Lung microvascular endothelial cell (primary cell): ENCODE measurements around the gene FCF1. TPM values are rescaled to one million over a fixed set of nuclear protein-coding genes. Genes with fewer than 3 reads are reported as not detected.
"Not testable (repeated sequence)": the region's sequence is repeated elsewhere in the genome, so short reads cannot be mapped to it uniquely, and the experiment has no call there.

ENCODE experiments used
- DNase-seq, 2 donors: peaks; one replicate each; pipeline versions ENCODE4 v3.0.0 to v3.0.0-alpha.2; 2010; ENCODE audit warnings: low read depth in 2 of 2
- total RNA-seq: library from RNA; depleted of rRNA; stranded (reverse); fragments of >200 nt; gene quantifications from 2 replicates; pipeline ENCODE4 v1.2.1, GENCODE V29; 2014

FCF1 gene
- total RNA-seq, 1 donor from 2014 or later = 12.9 TPM

DNA sequence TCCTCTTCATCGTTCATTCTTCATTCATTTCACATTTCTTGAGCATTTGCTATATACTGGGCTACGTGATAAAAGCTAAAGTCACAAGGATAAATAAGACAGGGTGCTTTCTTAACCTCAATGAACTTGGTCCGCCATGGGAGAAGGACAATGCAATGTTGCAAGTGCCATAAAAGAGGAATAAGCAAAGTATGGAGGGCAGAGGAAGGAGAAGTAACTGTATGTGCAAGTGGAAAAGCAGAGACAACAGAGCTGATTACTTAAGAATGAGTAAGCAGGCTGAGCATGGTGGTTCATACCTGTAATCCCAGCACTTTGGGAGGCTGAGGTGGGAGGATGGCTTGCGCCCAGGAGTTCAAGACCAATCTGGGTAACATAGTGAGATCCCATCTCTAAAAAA, 14.5 kb upstream of the FCF1 start:
- no peak for DNase-seq

- DNase-seq = no peak
Measured at GRCh38 chr14:74702293-74702692, 10.7 kb upstream of the FCF1 start.

DNA sequence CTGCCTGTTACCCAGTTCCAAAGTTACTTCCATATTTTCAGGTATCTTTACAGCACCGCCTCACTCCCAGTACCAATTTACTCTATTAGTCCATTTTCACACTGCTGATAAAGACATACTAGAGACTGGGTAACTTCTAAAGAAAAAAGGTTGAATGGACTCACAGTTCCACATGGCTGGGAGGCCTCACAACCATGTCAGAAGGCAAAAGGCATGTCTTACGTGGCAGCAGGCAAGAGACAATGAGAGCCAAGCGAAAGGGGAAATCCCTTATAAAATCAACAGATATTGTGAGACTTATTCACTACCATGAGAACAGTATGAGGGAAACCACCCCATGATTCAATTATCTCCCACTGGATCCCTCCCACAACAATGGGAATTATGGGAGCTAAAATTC, 9.9 kb upstream of the FCF1 start:
- no peak for DNase-seq

DNA sequence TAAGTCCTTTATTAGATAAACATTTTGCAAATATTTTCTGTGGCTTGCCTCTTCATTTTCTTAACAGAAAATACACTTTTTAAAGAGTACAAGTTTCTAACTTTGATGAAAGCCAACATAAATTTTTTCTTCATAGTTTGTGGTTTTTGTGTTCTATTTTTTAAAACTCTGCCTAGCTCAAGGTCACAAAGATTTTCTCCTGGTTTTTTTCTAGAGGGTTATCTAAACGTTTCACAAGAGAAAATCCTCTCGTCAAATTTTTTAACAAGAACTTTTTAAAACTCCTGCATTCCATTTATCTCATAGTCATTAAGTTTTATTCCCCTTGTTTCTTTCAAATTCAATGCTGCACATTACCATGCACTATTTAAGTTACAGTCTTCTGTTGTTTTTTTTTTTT, 8.3 kb upstream of the FCF1 start:
- no peak for DNase-seq

- DNase-seq = no peak
Measured at GRCh38 chr14:74705613-74706500, 7.1 kb upstream of the FCF1 start.

DNA sequence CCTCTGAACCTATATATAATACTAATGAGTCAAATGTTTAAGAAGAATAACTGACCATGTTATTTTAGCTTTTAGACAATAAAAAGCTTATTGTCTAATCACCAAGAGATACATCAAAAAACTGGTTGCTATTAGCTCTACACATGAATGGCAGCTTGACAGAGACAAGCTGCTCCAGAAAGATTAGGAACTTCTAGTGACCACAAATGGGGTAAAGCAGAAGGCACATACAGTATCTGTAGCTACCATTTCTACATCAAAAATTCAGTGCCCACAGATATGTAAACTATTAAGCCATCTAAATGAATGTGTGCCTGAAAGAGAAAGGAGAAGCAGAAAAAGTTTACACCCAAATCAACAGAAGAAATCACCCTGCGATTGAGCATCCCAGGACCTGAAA, 2.5 kb upstream of the FCF1 start:
- no peak for DNase-seq

- DNase-seq = no peak
Measured at GRCh38 chr14:74711651-74712050, 1.3 kb upstream of the FCF1 start.

DNA sequence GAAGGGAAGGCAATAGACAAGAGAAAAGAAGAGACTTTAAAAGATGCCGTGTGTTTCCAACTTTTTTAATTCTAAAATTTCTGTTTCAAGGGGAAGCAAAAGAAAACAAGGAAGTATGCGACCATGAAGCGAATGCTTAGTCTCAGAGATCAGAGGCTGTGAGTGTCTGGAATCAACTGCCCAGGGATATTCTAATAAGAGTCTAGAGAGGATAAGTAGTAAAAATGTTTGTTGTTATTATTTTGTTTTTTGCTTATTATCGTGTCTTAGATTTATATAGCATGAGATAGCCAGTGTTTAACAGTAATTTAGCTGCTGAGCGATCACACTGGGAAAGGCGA, 421 bp downstream of the FCF1 start:
- DNase-seq = no peak

DNA sequence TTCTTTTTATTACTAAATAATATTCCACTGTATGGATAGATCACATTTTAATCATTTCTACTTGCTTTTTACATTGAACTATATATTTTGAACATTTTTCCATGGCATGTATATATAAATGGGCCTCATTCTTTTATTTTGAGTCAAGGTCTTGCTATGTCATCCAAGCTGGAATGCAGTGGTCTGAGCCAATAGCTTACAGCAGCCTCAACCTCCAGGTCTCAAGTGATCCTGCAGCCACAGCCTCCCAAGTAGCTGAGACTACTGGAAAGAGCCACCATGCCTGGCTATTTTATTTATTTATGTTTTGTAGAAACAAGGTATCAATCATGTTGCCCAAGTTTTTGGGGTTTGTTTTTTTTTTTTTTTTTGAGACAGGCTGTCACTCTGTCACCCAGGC, 7.6 kb downstream of the FCF1 start:
- DNase-seq = no peak

GRCh38 chr14:74723134-74723533, 10.2 kb downstream of the FCF1 start:
- DNase-seq = no peak

DNA sequence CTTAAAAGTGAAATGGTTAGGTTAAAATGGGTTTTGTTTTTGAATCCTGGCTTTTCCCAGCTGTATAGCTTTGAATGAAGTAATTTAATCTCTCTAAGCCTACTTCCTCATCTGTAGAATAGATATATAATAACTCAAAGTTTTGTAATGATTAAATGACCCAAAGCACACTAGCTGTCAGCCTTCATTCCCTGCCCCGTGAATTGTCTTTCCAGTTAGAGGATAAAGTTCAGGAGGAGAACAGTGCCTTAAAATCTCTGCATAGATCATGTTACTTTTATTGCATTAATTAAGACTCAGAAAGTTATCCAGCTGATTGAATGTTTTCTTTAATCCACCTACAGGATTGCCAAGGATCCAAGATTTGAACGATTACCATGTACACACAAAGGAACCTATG, 19.4 kb downstream of the FCF1 start:
- no peak for DNase-seq

DNA sequence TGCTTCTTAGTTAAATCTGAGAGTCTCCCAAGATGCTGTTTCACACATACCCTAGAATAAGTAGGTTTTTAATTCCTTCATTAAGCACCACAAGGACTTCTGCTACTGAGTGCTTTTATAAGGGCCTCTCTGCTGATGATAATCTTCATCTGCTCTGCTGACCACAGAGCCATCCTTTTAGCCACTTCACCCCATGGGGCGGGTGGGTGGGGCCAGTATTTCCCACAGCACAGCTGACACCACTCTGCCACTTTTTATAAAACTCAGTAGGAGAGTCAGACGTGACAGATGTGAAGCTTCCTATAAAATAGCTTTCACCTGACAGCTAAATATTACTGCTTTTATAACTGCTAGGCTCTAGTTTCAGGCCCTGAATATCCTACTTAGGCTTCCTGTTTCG, 20.3 kb downstream of the FCF1 start:
- no peak for DNase-seq

- no peak for DNase-seq
Measured at GRCh38 chr14:74735125-74735524, 22.2 kb downstream of the FCF1 start.

DNA sequence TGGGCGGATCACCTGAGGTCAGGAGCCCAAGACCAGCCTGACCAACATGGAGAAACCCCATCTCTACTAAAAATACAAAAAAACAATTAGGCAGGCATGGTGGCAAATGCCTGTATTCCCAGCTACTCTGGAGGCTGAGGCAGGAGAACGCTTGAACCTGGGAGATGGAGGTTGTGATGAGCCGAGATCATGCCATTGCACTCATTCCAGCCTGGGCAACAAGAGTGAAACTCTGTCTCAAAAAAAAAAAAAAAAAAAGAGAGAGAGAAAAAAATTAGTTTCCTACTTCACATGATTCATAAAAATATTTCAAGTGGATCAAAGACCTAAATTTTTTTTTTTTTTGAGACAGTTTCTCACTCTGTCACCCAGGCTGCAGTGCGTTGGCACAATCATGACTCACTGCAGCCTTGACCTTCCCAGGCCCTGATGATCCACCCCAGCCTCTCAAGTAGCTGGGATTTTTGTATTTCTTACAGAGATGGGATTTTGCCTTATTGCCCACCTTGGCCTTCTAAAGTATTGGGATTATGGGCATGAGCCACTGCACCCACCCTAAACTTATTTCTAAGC, 24.9 kb downstream of the FCF1 start:
- peak in 1 of 2 donors; percentile 71 for DNase-seq

DNA sequence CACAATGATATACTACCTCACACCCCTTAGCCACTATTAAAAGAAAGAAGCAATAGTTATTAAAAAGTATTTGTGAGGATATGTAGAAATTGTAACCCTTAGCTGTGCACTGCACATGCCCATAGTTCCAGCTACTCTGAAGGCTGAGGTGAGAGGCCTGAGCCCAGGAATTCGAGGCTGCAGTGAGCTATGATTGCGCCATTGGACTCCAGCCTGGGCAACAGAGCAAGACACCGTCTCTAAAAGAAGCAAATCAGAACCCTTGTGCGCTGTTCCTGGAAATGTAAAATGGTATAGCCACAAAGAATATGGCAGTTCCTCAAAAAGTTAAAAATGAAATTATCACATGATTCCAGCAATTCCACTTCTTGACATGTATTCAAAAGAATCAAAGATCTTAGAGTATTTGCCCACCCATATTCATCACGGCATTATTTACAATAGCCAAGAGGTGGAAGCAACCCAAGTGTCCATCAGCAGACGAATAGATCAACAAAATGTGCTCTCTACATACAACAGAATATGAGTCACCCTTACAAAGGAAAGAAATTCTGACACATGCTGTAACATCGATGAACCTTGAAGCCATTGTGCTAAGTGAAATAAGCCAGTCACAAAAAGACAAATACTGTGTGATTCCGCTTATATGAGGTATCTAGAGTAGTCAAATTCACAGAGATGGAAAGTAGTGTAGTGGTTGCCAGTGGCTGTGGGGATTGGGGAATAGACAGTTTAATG, 26.5 kb downstream of the FCF1 start:
- peak in 1 of 2 donors; percentile 46 for DNase-seq

- DNase-seq = no peak
Measured at GRCh38 chr14:74747237-74747636, 34.3 kb downstream of the FCF1 start.

- DNase-seq = no peak
Measured at GRCh38 chr14:74754157-74754556, 41.2 kb downstream of the FCF1 start.

DNA sequence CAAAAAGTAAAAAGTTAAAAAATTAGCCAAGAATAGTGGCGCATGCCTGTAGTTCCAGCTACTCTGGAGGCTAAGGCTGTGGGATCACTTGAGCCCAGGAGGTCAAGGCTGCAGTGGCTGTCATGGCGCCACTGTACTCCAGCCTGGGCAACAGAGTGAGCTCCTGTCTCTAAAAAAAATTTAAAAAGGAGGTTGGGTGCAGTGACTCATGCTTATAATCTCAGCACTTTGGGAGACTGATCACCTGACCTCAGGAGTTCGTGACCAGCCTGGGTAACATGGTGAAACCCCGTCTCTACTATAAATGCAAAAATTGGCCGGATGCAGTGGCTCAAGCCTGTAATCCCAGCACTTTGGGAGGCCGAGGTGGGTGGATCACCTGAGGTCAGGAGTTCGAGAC, 42.0 kb downstream of the FCF1 start:
- no peak for DNase-seq

GRCh38 chr14:74756326-74756725, 43.4 kb downstream of the FCF1 start:
- DNase-seq = no peak

DNA sequence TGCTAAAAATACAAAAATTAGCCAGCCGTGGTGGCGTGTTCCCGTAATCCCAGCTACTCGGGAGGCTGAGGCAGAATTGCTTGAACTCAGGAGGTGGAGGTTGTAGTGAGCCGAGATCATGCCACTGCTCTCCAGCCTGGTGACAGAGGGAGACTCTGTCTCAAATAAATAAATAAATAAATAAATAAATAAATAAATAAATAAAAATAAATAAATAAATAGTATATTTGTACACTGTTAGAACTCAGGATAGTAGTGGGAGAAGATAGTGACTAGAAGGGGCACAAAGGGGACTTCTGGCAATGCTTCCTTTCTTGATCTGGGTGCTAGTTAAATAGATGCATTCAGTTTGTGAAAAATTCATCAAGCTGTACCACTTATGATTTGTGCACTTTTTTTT, 45.6 kb downstream of the FCF1 start:
- not testable (repeated sequence) for DNase-seq

GRCh38 chr14:74762917-74763802, 50.2 kb downstream of the FCF1 start, which contains the start of gene YLPM1:
Gene YLPM1, plus strand, starts transcription at chr14:74763316. Its CDS starts 174 bp downstream, at chr14:74763490.
- DNase-seq = peak; percentile 98
